ENCODE results near the gene ERCC3.

The ERCC3 gene

GRCh38 chr2:127256381-127256780 lies 37.6 kb downstream of the ERCC3 start:
- Histone ChIP-seq H3K4me3 (ENCODE audit: low read depth, low read length, poor library complexity, severe bottlenecking) (no peak overlapping the region), H3K9me2 (ENCODE audit: low read depth, low read length) (no peaks in the 10 kb centered on the region), H3K36me3 (ENCODE audit: insufficient read depth, low read length) (peaks cover 49% of the 10 kb centered on the region), H3K79me2 (ENCODE audit: insufficient read depth, low read length) (no peaks in the 10 kb centered on the region), H2AFZ (ENCODE audit: low read length) (no peak overlapping the region), H3K27ac (ENCODE audit: low read depth, low read length, poor library complexity, severe bottlenecking) (no peak overlapping the region), H3K4me2 (ENCODE audit: low read length) (no peak overlapping the region), H3K9me3 (ENCODE audit: low read length) (no peaks in the 10 kb centered on the region), H3K27me3 (ENCODE audit: insufficient read depth, low read length) (no peaks in the 10 kb centered on the region), H3K9ac (ENCODE audit: low read length) (no peak overlapping the region), H3K4me1 (ENCODE audit: insufficient read depth, low read length, severe bottlenecking) (no peaks in the 10 kb centered on the region), H3F3A (ENCODE audit: insufficient read depth, low read length) (no peaks in the 10 kb centered on the region), H4K20me1 (ENCODE audit: insufficient read depth, low read length) (no peaks in the 10 kb centered on the region)
- TF ChIP-seq CTCF (IDR thresholded peaks at IDR 0.05; ENCODE audit: low read length) = no peak
- TF ChIP-seq EZH2 (IDR thresholded peaks at IDR 0.05; ENCODE audit: borderline replicate concordance, low read length) = no peak

- Histone ChIP-seq H3K27ac (ENCODE audit: low read depth, low read length, poor library complexity, severe bottlenecking) (no peak overlapping the region), H3K9me3 (ENCODE audit: low read length) (no peaks in the 10 kb centered on the region), H3K4me3 (ENCODE audit: low read depth, low read length, poor library complexity, severe bottlenecking) (no peak overlapping the region), H3K4me1 (ENCODE audit: insufficient read depth, low read length, severe bottlenecking) (no peaks in the 10 kb centered on the region), H4K20me1 (ENCODE audit: insufficient read depth, low read length) (no peaks in the 10 kb centered on the region), H3K9me2 (ENCODE audit: low read depth, low read length) (no peaks in the 10 kb centered on the region), H3F3A (ENCODE audit: insufficient read depth, low read length) (no peaks in the 10 kb centered on the region), H3K27me3 (ENCODE audit: insufficient read depth, low read length) (no peaks in the 10 kb centered on the region), H3K4me2 (ENCODE audit: low read length) (no peak overlapping the region), H3K36me3 (ENCODE audit: insufficient read depth, low read length) (peaks cover 43% of the 10 kb centered on the region), H2AFZ (ENCODE audit: low read length) (no peak overlapping the region), H3K9ac (ENCODE audit: low read length) (no peak overlapping the region), H3K79me2 (ENCODE audit: insufficient read depth, low read length) (no peaks in the 10 kb centered on the region)
- TF ChIP-seq CTCF (IDR thresholded peaks at IDR 0.05; ENCODE audit: low read length) (no peak), EZH2 (IDR thresholded peaks at IDR 0.05; ENCODE audit: borderline replicate concordance, low read length) (no peak)
Measured at GRCh38 chr2:127255721-127256120, 38.2 kb downstream of the ERCC3 start.

GRCh38 chr2:127255146-127255545 lies 38.8 kb downstream of the ERCC3 start:
- Histone ChIP-seq H3K9ac (ENCODE audit: low read length) (no peak overlapping the region), H3K27me3 (ENCODE audit: insufficient read depth, low read length) (no peaks in the 10 kb centered on the region), H3K4me3 (ENCODE audit: low read depth, low read length, poor library complexity, severe bottlenecking) (no peak overlapping the region), H3K27ac (ENCODE audit: low read depth, low read length, poor library complexity, severe bottlenecking) (no peak overlapping the region), H4K20me1 (ENCODE audit: insufficient read depth, low read length) (no peaks in the 10 kb centered on the region), H3K79me2 (ENCODE audit: insufficient read depth, low read length) (no peaks in the 10 kb centered on the region), H3K9me3 (ENCODE audit: low read length) (no peaks in the 10 kb centered on the region), H3K9me2 (ENCODE audit: low read depth, low read length) (no peaks in the 10 kb centered on the region), H3K4me2 (ENCODE audit: low read length) (no peak overlapping the region), H3K36me3 (ENCODE audit: insufficient read depth, low read length) (peaks cover 37% of the 10 kb centered on the region), H2AFZ (ENCODE audit: low read length) (no peak overlapping the region), H3F3A (ENCODE audit: insufficient read depth, low read length) (no peaks in the 10 kb centered on the region), H3K4me1 (ENCODE audit: insufficient read depth, low read length, severe bottlenecking) (no peaks in the 10 kb centered on the region)
- TF ChIP-seq CTCF (IDR thresholded peaks at IDR 0.05; ENCODE audit: low read length) (no peak), EZH2 (IDR thresholded peaks at IDR 0.05; ENCODE audit: borderline replicate concordance, low read length) (no peak)
